ENCODE measurements around the gene LRRC8C. TPM values are rescaled to one million over a fixed set of nuclear protein-coding genes. Genes with fewer than 3 reads are reported as not detected.
A peak's percentile ranks its signal among the peaks of the same experiment; 100 is the strongest.
"Not testable (repeated sequence)": the region's sequence is repeated elsewhere in the genome, so short reads cannot be mapped to it uniquely, and the experiment has no call there.

LRRC8C gene
- total and polyA plus RNA-seq, 7 donors = 0.69 to 7.8 (median 3.8) TPM

DNA sequence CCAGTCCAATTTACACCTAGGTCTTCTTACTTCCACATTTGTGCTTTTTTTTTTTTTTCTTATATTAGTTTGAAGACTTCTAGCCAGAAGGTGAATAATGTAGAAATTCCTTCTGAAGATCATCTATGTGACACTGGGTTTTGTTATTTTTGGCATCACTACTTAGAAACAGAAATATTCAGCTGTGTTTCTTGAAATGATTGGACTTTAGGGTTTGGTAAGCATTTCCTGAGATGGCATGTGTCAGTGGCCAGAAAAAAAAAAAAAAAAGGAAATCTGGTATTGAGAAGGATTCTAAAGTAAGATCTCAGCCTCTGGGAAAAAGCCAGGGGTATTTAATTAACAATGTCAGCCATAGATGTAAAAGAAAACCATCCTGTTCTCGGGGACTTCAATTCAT, 43.4 kb upstream of the LRRC8C start:
- H3K9me3 ChIP-seq = no peaks in the 10 kb centered on the region
- no peak overlapping the region for H3K27ac ChIP-seq
- 94 to 95% methylated on average over 1 of the region's 1 CpG for WGBS, 2 donors
- H3K4me1 ChIP-seq = no peaks in the 10 kb centered on the region
- no peak for DNase-seq
- no peak overlapping the region for H3K4me3 ChIP-seq
- intact Hi-C loops (cut with DNase I) = no loop called here
- no peaks in the 10 kb centered on the region for H3K27me3 ChIP-seq
- H3K36me3 ChIP-seq = peaks cover 0 to 3% (median 0%) of the 10 kb centered on the region in 4 donors
- no peak for TF ChIP-seq EP300 (IDR thresholded peaks at IDR 0.05)
- TF ChIP-seq POLR2A (IDR thresholded peaks at IDR 0.05) = no peak
- no peak for TF ChIP-seq CTCF (IDR thresholded peaks at IDR 0.05)

- H3K4me1 ChIP-seq = no peaks in the 10 kb centered on the region
- H3K36me3 ChIP-seq = no peaks in the 10 kb centered on the region
- DNase-seq = no peak
- no peaks in the 10 kb centered on the region for H3K27me3 ChIP-seq
- 87 to 89% methylated on average over 6 of the region's 6 CpGs for WGBS, 2 donors
- no peak for TF ChIP-seq POLR2AphosphoS5 (IDR thresholded peaks at IDR 0.05)
- no peak overlapping the region for H3K4me3 ChIP-seq
- no peak overlapping the region for H3K27ac ChIP-seq
- intact Hi-C loops (cut with DNase I) = no loop called here
- no peaks in the 10 kb centered on the region for H3K9me3 ChIP-seq
These were observed 42.4 kb upstream of the LRRC8C start for GRCh38 chr1:89590341-89591080.

DNA sequence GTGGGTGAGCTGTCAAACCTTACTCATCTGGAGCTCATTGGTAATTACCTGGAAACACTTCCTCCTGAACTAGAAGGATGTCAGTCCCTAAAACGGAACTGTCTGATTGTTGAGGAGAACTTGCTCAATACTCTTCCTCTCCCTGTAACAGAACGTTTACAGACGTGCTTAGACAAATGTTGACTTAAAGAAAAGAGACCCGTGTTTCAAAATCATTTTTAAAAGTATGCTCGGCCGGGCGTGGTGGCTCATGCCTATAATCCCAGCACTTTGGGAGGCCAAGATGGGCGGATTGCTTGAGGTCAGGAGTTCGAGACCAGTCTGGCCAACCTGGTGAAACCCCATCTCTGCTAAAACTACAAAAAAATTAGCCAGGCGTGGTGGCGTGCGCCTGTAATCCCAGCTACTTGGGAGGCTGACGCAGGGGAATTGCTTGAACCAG, 40.0 kb upstream of the LRRC8C start:
- H3K27me3 ChIP-seq; H3K27ac ChIP-seq; DNase-seq; H3K36me3 ChIP-seq; H3K4me1 ChIP-seq; H3K4me3 ChIP-seq; intact Hi-C loops (cut with DNase I); H3K9me3 ChIP-seq: not testable (repeated sequence)
- 68 to 85% methylated on average over 13 of the region's 13 CpGs for whole genome bisulfite sequencing, 2 donors

DNA sequence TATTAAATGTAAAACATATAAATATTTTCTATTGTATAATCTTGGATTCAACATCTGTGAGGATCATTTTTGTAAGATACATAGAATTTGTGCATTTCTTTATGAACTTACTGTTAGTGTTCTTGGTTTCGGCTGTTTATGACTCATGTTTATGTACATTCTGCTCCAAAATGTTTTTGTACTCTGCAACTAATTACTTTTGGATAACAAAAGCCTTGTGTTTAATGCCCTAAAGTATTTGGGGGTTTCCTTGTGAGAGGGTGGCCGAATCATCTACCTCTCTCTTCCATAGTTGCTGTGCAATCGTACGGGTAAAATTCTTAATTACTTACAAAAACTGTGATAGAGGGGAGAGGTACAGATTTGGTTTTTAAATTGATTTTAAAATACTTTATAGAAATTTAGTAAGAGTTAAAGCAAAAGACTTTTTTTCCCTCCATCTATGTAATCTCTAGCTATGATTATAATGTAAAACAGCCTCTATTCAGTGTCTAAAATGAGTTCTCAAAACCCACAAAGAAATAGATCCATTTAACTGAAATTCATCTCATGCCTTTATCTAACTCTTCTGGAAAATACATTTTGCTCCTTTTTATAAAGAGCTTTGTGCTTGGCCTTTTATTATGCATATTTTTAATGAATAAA, 38.7 kb upstream of the LRRC8C start:
- WGBS, 2 donors = 86 to 91% methylated on average over 4 of the region's 4 CpGs
- intact Hi-C loops (cut with DNase I) = no loop called here
- H3K9me3 ChIP-seq = no peaks in the 10 kb centered on the region
- H3K36me3 ChIP-seq = no peaks in the 10 kb centered on the region
- H3K27ac ChIP-seq = no peak overlapping the region
- no peak overlapping the region for H3K4me3 ChIP-seq
- DNase-seq = no peak
- H3K27me3 ChIP-seq = no peaks in the 10 kb centered on the region
- TF ChIP-seq CTCF (IDR thresholded peaks at IDR 0.05) (no peak), POLR2AphosphoS5 (IDR thresholded peaks at IDR 0.05) (no peak), POLR2A (IDR thresholded peaks at IDR 0.05) (no peak), EP300 (IDR thresholded peaks at IDR 0.05) (no peak)
- H3K4me1 ChIP-seq = no peaks in the 10 kb centered on the region

- intact Hi-C loops (cut with DNase I) = loop anchor here (5.0 kb wide), 1 partner anchor 69 kb away; no protein-coding TSS in a partner anchor
- no peaks in the 10 kb centered on the region for H3K9me3 ChIP-seq
- no peak overlapping the region for H3K27ac ChIP-seq
- TF ChIP-seq POLR2A (IDR thresholded peaks at IDR 0.05) (no peak), EP300 (IDR thresholded peaks at IDR 0.05) (no peak), POLR2AphosphoS5 (IDR thresholded peaks at IDR 0.05) (no peak)
- H3K4me1 ChIP-seq = no peaks in the 10 kb centered on the region
- WGBS, 2 donors = 94 to 95% methylated on average over 2 of the region's 2 CpGs
- H3K27me3 ChIP-seq = no peaks in the 10 kb centered on the region
- H3K4me3 ChIP-seq = no peak overlapping the region
- DNase-seq = no peak
- H3K36me3 ChIP-seq = no peaks in the 10 kb centered on the region
These were observed 36.2 kb upstream of the LRRC8C start for GRCh38 chr1:89596698-89597097.

DNA sequence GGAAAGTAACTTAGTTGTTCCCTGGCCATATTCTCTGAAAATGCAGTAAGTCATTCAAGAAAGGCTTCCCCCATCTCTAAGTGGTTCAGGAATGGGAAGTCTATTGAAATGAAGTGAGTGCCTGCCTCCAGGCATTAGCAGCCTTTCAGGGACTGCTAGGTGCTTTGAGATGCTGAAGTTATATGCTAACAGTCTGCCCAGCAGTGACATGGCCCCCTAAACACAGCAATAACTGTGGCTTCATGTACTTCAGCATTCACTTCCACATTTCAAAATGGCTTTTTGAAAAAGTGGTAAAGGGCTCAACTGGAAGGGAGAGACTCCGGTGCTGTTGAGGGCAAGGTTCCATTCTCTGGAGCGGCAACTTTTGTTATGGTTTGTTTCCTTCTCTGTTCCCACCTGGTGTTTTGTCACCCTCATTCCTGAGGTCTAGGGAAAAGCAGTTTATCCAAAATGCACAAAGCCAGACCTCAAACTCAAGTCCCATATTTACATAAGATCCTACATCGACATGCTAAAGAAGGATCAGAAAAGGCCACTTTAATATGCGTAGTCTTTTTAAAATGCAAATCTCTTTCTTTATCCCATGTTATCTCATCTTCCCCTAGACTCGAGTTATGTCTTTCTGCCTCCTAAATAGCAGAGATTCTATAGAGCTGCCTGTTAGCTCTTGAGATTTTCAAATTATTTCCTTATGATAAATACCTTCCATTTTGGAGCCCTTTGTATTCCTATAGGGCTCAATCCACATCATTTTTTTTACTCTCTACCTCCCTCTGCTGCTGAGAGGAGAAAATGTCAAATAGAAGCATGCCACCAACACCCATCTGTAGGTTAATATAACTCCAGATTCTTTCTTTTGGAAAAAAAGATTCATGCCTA, 34.2 kb upstream of the LRRC8C start:
- intact Hi-C loops (cut with DNase I) = loop anchor here (2.0 to 5.0 kb wide), 2 partner anchors 71 to 116 kb away; no protein-coding TSS in a partner anchor
- WGBS, 2 donors = 77 to 79% methylated on average over 5 of the region's 5 CpGs
- TF ChIP-seq POLR2A (IDR thresholded peaks at IDR 0.05) (no peak), CTCF (IDR thresholded peaks at IDR 0.05) (peak; percentile 9 to 61 (median 40)), EP300 (IDR thresholded peaks at IDR 0.05) (no peak), POLR2AphosphoS5 (IDR thresholded peaks at IDR 0.05) (no peak)
- Histone ChIP-seq H3K27ac (no peak overlapping the region), H3K9me3 (no peaks in the 10 kb centered on the region), H3K4me1 (no peaks in the 10 kb centered on the region), H3K36me3 (no peaks in the 10 kb centered on the region), H3K27me3 (no peaks in the 10 kb centered on the region), H3K4me3 (no peak overlapping the region)
- DNase-seq = no peak

Measured in sigmoid colon (tissue), 7 donors.